HG02610 (cell line): ENCODE measurements around the gene WDR86.

Experiments
- ATAC-seq: cut with Tn5 transposase; IDR thresholded peaks from one replicate; pipeline ENCODE4 v1.9.1; 2021; ENCODE audit warnings: mild to moderate bottlenecking, moderate library complexity; ENCODE audit not compliant: unreplicated experiment

The WDR86 gene

GRCh38 chr7:151440799-151441445 lies 31.1 kb upstream of the WDR86 start:
- ATAC-seq, result no peak

- ATAC-seq, result no peak
Measured at GRCh38 chr7:151439855-151440798, 30.3 kb upstream of the WDR86 start, which contains the start of gene CRYGN. Gene CRYGN (minus strand): TSS chr7:151440141. CDS start chr7:151439917, 224 bp downstream.

GRCh38 chr7:151438864-151439601 lies 29.2 kb upstream of the WDR86 start:
- ATAC-seq, result no peak

GRCh38 chr7:151437866-151438516 lies 28.2 kb upstream of the WDR86 start:
- no peak for ATAC-seq

- no peak for ATAC-seq
Measured at GRCh38 chr7:151437159-151437553, 27.3 kb upstream of the WDR86 start.

GRCh38 chr7:151436446-151437158 lies 26.8 kb upstream of the WDR86 start:
- ATAC-seq, result no peak

- no peak for ATAC-seq
Measured at GRCh38 chr7:151435971-151436370, 26.1 kb upstream of the WDR86 start.

- ATAC-seq, result no peak
Measured at GRCh38 chr7:151435103-151435916, 25.5 kb upstream of the WDR86 start.

GRCh38 chr7:151434549-151434948 lies 24.7 kb upstream of the WDR86 start:
- no peak for ATAC-seq

- no peak for ATAC-seq
Measured at GRCh38 chr7:151433721-151434400, 24.0 kb upstream of the WDR86 start.

GRCh38 chr7:151432658-151433521 lies 23.1 kb upstream of the WDR86 start:
- ATAC-seq, result peak; percentile 58

- no peak for ATAC-seq
Measured at GRCh38 chr7:151431768-151432311, 22.0 kb upstream of the WDR86 start.

- no peak for ATAC-seq
Measured at GRCh38 chr7:151431281-151431767, 21.5 kb upstream of the WDR86 start.

- ATAC-seq, result no peak
Measured at GRCh38 chr7:151430391-151431205, 20.8 kb upstream of the WDR86 start.

- no peak for ATAC-seq
Measured at GRCh38 chr7:151429560-151430331, 19.9 kb upstream of the WDR86 start.

- no peak for ATAC-seq
Measured at GRCh38 chr7:151429237-151429559, 19.4 kb upstream of the WDR86 start.
